KOPT-K1 (cell line): ENCODE measurements around the gene CDIP1.

ENCODE experiments used
- H3K27ac ChIP-seq: fragments of 200-600 bp; sonication (generic); 2 replicates; pipeline ENCODE4 v1.5.1; 2016; ENCODE audit warnings: antibody characterized with exemption, mild to moderate bottlenecking, low read depth, low read length; ENCODE audit not compliant: poor library complexity, severe bottlenecking
- H3K36me3 ChIP-seq: fragments of 200-600 bp; sonication (generic); 2 replicates; pipeline ENCODE4 v1.5.1; 2017; ENCODE audit warnings: antibody characterized with exemption, mild to moderate bottlenecking, low read length, moderate library complexity; ENCODE audit not compliant: insufficient read depth
- H3K9me3 ChIP-seq: fragments of 200-600 bp; sonication (generic); 2 replicates; pipeline ENCODE4 v1.5.1; 2017; ENCODE audit warnings: antibody characterized with exemption, low read length, mild to moderate bottlenecking; ENCODE audit not compliant: insufficient read depth, poor library complexity, severe bottlenecking

The CDIP1 gene

DNA sequence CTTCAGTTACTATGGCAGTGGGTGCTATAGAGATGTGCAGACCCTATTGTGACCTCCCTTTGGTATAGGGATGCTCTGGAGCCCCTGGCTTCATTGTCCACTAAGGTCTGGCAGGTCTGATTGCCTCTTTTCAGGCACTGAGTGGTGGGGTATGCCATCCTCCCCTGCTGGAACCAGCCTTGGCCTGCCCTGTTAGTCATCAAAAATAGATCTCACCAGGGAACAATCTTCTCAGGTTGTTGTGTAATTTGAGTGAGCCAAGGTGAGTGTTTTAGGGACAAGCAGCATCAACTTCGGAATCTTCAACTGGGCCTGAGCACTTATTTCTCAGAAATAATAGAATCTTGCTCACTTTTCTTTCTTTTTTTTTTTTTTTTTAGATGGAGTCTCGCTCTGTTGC is 42.8 kb downstream of the CDIP1 start:
- Histone ChIP-seq H3K27ac (no peak overlapping the region), H3K9me3 (no peaks in the 10 kb centered on the region), H3K36me3 (peaks cover 35% of the 10 kb centered on the region)

DNA sequence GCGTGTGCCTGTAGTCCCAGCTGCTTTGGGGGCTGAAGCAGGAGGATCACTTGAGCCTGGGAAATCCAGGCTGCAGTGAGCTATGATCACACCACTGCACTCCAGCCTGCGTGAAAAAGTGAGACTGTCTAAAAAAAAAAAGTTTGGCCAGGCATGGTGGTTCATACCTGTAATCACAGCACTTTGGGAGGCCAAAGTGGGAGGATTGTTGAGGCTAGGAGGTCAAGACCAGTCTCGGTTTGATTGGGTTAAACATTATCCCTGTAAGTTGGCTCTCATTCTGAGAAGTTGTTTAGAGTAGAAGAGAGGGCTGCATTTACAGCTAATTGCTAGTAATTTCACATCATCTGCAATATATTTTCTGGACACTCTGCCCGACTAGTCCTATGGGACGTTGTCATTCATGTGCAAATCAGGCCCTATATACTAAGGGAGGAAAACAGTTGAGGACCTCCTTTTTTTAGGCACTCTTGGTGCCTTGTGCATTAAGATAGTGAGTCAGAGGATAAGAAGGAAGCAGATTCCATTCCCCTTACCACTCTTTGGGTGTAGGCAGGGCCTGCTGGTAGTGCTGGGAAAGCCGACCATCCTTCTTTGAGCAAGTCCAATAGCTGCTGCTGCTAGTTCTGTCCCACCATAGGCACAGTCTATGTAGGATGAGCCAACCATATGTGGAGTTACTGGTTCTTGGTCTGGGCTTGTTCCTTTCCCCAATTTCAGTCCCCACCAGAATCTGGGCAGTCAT is 43.7 kb downstream of the CDIP1 start:
- H3K27ac ChIP-seq = no peak overlapping the region
- H3K9me3 ChIP-seq = no peaks in the 10 kb centered on the region
- peaks cover 40% of the 10 kb centered on the region for H3K36me3 ChIP-seq

DNA sequence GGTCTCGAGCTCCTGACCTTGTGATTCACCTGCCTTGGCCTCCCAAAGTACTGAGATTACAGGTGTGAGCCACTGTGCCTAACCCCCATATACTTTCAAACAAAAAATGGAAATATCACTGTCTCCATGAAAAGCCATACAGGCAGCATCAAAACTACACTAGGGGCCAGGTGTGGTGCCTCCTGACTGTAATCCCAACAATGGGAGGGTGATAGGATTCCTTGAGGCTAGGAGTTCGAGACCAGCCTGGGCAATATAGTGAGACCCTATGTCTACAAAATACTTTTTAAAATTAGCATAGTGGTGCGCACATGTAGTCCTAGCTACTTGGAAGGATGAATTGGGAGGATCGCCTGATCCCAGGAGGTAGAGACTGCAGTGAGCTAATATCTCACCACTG is 46.7 kb downstream of the CDIP1 start:
- peaks cover 32% of the 10 kb centered on the region for H3K36me3 ChIP-seq
- H3K27ac ChIP-seq = no peak overlapping the region
- H3K9me3 ChIP-seq = no peaks in the 10 kb centered on the region

DNA sequence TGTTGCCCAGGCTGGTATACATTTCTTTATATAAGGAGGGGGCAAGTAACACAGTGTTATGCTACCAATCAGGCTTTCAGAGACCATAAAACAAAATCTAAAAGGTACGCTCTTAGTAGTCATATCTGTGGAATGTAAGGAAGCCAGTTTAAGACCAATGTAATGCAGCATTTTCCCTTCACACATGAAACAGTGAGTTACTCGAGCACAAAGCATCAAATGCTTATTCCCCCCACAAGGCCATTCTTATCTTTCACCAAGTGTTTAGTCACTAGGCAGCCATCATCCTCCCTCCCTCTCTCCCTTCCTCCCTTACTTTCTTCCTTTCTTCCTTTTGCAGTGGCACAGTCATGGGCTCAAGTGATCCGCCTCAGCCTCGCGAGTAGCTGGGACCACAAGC is 49.5 kb downstream of the CDIP1 start:
- H3K9me3 ChIP-seq = no peaks in the 10 kb centered on the region
- H3K27ac ChIP-seq = peak overlapping the region; percentile 19
- H3K36me3 ChIP-seq = peaks cover 53% of the 10 kb centered on the region

DNA sequence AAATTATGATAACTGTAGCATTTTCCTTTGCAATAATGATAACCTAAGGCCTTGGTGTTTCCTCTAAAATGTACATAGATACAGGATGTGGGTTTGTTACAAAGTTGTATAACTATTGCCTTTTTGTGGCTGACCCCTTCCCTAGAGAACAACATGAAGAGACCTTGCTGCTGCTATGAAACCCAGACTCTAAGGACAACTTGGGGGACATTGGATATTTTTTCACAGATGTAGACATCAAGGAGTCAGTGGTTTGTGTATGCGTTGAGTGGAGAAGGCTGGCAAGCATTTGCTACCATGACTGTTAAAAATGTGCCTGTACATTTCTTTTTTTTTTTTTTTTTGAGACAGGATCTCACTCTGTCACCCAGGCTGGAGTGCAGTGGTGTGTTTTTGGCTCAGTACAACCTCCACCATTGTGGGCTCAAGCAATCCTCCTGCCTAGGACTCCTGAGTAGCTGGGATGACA is 50.0 kb downstream of the CDIP1 start:
- H3K27ac ChIP-seq = peak overlapping the region; percentile 19
- peaks cover 55% of the 10 kb centered on the region for H3K36me3 ChIP-seq
- no peaks in the 10 kb centered on the region for H3K9me3 ChIP-seq

DNA sequence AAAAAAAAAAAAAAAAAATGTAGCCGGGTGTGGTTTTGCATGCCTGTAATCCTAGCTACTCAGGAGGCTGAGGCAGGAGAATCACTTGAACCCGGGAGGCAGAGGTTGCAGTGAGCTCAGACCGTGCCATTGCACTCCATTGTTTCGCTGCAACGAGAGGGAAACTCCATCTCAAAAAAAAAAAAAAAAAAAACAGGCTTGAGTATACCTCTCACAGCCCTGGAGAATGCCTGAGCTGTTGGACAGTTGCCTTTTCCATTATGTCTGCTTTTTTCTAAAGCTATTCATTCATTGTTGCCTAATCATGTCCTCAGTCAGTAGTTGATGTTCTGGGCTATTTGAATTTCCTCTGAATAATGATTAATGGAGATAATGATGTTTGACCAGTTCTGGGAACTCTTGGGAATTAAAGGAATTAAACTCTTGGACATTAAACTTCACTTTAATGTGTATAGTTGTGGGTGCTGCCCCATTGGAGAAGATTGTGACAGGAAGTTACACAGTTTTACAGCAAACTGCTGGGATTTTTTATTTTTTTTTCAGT is 50.5 kb downstream of the CDIP1 start:
- H3K27ac ChIP-seq = peak overlapping the region; percentile 19

DNA sequence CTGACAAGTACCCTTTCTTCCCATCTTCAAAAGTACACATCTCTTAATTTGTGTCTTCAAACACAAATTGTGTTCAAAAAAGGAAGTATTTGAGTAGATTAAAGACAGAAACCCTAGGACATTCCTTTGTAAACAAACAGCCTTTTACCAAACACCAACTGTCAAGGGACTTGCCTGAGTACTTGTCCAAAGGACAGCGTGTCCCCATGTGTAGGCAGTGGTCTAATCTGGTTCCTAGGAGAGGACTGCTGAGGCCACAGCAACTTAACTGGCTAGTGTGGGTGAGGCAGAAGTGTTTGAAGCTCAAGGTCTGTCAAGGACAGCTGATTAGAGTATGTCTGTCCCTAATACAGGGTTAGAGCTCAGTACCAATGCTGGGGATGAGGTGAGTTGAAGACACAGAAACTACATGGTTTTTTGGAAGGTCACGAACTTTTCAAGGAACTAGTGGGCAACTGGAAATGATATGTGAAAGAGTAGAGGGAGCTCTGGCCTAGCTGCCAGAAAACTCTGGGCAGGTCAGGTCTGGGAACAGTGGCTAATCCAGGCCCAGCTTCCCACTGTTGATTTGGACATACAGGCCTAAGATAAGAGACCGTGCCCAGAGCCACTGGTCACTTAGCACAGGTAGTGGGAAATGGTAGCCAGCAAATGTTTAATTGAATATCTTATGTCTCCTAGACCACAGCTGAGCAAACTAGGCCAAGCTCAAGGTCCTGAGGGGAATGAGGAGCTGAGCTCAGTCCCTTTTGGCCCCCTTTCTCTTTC is 52.3 kb downstream of the CDIP1 start:
- H3K9me3 ChIP-seq = no peaks in the 10 kb centered on the region
- no peak overlapping the region for H3K27ac ChIP-seq
- peaks cover 51% of the 10 kb centered on the region for H3K36me3 ChIP-seq

More for the DNA sequence above, 50.5 kb downstream of the CDIP1 start:
- Histone ChIP-seq H3K9me3 (no peaks in the 10 kb centered on the region), H3K36me3 (peaks cover 52% of the 10 kb centered on the region)

DNA sequence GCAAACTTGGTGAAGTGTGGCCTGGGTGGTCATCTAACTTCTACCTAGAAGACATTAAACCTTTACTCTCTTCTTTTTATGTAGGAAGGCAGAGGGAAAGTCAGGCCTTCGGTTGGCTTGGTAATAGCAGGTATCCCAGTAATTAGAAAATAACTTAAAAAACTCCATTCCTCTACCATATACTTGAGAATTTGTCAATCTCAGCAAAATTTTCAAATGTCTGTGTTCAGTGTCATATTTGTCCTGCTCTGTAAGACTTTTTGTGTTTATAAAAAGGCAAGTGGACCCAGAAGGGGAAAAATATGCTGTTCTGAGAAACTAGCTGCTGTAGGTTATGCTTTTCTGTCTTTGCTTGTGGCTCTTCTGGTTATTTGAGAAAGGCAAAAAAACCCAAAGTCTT is 56.6 kb downstream of the CDIP1 start:
- Histone ChIP-seq H3K9me3 (no peaks in the 10 kb centered on the region), H3K36me3 (peaks cover 34% of the 10 kb centered on the region), H3K27ac (no peak overlapping the region)

DNA sequence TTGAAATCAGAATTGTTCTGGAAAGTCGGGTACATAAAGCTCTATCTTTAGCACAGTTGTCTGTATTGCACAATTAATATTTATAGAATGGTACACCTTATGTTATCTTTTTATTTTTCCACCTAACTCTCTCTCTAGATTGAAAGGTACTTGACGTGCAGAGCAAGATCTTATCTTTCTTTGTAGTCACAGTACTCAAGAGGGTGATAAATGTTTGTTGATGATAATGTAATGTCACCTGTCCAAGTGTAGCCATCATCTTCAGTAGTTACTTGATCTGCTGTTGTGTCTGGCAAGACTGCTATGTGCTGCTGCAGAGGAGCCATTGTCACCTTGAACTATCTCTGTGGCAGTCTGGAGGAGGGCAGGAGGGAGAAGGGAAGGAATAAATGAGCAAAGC is 57.0 kb downstream of the CDIP1 start:
- no peak overlapping the region for H3K27ac ChIP-seq
- H3K36me3 ChIP-seq = peaks cover 30% of the 10 kb centered on the region
- H3K9me3 ChIP-seq = no peaks in the 10 kb centered on the region

DNA sequence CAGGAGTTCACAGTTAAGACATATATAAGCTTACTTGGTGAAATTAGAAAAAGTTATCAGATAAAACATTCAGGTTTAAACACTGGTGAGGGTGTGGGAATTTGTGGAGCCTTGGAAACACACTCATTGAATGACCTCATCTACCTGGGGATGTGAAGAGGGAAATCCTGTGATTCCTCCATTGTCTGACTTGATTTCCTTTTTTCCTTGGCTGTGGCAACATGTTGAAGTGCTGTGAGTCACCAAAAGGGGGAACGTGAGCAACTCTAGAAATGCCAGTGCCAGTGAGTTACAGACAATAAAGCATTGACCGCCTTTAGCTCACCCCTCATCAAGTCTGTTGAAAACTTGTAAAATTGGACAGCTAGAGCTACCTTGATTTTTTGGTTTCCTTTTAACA is 60.6 kb downstream of the CDIP1 start:
- H3K36me3 ChIP-seq = no peaks in the 10 kb centered on the region
- no peak overlapping the region for H3K27ac ChIP-seq
- H3K9me3 ChIP-seq = no peaks in the 10 kb centered on the region

DNA sequence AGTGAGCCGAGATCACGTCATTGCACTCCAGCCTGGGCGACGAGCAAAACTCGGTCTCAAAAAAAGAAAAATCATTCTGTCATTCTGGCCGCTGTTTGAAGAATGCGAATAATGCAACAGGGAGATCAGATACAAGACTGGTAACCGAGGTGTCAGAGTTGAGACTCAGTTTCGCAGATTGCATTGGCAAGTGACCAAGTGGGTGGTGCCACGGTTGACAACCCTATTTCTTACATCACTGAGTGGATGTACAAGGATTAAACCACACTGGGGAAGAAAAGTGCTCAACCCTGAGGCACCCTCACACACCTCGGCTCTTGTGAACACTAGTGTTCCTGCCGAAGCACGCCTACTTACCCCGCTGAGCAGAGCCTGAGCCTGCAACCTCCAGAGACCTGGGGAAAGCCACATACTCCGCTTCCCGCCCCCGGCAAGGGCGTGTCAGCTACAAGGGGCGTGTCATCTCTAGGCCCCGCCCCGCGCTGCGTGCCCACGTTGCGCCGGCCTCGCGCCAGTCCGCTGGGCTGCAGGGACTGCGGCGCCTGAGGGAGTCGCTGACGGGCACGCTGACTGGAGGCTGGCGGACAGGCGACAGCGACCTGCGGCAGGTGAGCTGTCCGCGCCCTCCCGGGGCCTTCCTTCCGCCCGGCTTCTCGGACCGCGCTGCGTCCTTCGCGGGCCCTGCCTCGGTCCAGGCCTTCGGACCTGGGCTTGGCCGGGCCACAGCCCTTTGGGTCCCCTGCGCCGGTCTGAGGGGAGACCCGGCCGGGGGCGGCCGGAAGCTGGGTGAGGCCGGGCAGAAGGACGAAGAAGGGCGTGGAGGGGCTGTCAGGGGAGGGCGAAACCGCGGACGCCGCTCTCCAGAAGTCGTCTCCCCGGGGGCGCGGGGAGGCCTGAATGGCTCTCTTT is 62.4 kb downstream of the CDIP1 start, which contains the start of gene HMOX2:
HMOX2 (plus strand) TSS at position 519 of the 909 bp plus-strand sequence. CDS start 29,127 bp downstream, outside the sequence.
- H3K36me3 ChIP-seq = peaks cover 9% of the 10 kb centered on the region; the same call in 1 of the 2 replicates
- H3K27ac ChIP-seq = peak within 1 kb of the TSS; percentile 95
- H3K9me3 ChIP-seq = no peaks in the 10 kb centered on the region

DNA sequence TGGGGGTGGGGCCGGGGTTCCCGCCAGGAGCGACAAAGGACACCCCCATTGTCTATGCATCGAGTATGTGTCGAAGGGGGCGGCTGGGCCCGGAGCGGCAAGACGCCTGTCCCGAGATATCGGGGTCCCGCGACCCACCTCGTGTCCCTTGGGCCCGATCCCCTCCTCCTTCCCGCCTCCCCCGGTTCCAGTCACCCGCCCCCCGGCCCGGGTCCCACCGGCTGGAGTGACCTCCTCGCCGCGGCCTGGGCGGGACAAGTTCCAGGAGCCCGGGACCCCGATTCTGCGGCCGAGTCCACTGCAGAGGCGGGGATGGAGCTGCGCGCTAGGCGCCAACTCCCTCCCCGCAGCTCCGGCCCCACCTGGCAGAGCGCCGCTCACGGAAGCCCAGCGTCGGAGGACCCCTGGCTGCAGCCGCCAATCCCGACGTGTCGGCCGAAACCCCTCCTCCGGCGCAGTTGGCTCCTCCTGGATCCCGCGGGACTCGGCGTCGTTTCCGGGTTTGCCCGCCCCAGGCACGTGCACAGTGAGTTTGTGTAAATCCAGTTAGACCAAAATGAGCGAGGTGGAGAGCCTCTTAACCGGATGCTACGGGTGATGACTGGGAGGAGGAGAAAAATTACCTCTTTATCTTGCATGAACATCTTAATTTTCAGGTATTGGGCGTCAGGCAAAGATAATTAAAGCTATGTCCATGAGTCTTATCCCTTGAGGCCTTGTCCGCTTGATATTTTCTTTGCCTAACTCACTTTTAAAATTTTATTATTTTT is 64.2 kb downstream of the CDIP1 start, which contains the start of gene NMRAL1:
NMRAL1 (minus strand) TSS at position 434 of the 770 bp plus-strand sequence. CDS start 493 bp downstream, outside the sequence.
- H3K36me3 ChIP-seq = peaks cover 18% of the 10 kb centered on the region
- H3K9me3 ChIP-seq = no peaks in the 10 kb centered on the region
- peak within 1 kb of the TSS; percentile 95 for H3K27ac ChIP-seq

DNA sequence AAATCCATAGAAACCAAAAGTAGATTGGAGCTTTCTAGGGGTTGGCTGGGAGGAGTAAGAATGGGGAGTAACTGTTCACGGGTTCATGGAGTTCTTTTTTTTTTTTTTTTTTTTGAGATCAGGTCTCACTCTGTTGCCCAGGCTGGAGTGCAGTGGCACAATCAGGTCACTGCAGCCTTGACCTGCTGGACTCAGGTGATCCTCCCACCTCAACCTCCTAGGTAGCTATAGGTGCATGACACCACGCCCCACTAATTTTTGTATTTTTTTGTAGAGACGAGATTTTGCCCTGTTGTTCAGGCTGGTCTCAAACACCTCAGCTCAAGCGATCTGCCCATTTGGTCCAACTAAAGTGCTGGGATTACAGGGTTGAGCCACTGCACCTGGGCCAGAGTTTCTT is 65.7 kb downstream of the CDIP1 start:
- peaks cover 33% of the 10 kb centered on the region for H3K36me3 ChIP-seq
- H3K9me3 ChIP-seq = no peaks in the 10 kb centered on the region
- H3K27ac ChIP-seq = peak overlapping the region; percentile 95

DNA sequence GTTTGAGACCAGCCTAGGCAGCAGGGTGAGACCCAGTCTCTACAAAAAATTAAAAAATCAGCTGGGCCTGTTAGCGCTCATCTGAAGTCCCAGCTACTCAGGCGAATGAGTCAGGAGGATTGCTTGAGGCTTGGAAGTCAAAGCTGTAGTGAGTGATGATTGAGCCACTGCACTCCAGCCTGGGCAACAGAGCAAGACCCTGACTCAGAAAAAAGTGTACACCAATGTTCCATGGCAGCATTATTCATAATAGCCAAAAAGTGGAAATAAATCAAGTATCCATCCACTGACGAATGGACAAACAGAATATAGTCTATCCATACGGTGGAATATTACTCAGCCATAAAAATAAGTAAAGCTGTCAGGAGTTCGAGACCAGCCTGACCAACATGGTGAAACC is 66.7 kb downstream of the CDIP1 start:
- H3K9me3 ChIP-seq = no peaks in the 10 kb centered on the region
- no peak overlapping the region for H3K27ac ChIP-seq
- peaks cover 43% of the 10 kb centered on the region for H3K36me3 ChIP-seq
